Keratinocyte (primary cell): ENCODE results near the gene FAR1.

ENCODE experiments used
- CTCF ChIP-seq, 3 experiments: IDR thresholded peaks in 1 of 3; conservative IDR thresholded peaks in 1 of 3; optimal IDR thresholded peaks in 1 of 3; 2 replicates in 2 of 3; 3 replicates in 1 of 3; pipeline versions ENCODE3 to v1.5.1; 2011; ENCODE audit warnings: low read length in 3 of 3, mild to moderate bottlenecking in 3 of 3, moderate library complexity in 2 of 3, control low read depth in 1 of 3, inconsistent platforms in 1 of 3; ENCODE audit not compliant: insufficient read depth in 2 of 3; ENCODE audit errors: extremely low read depth in 1 of 3
- EZH2 ChIP-seq: IDR thresholded peaks from one replicate; pipeline ENCODE4 v1.6.1; 2012; ENCODE audit warnings: inconsistent platforms, mild to moderate bottlenecking, low read length, moderate library complexity

- TF ChIP-seq CTCF (optimal IDR thresholded peaks at IDR 0.05 in 1 of 3, IDR thresholded peaks at IDR 0.05 in 1 of 3, conservative IDR thresholded peaks at IDR 0.05 in 1 of 3; ENCODE audit: extremely low read depth in 1 of 3, insufficient read depth in 2 of 3, low read length in 3 of 3) (peak; percentile 37 to 56 (median 39)), EZH2 (no peak)
Measured at GRCh38 chr11:13772223-13773046, 104.0 kb downstream of the FAR1 start.
